GM18526 (cell line): ENCODE results near the gene FAM89B.

Experiments
- POLR2A ChIP-seq: IDR thresholded peaks from 3 replicates; pipeline ENCODE4 v1.6.1; 2011; ENCODE audit not compliant: insufficient read length; ENCODE audit errors: extremely low read depth

FAM89B gene

DNA sequence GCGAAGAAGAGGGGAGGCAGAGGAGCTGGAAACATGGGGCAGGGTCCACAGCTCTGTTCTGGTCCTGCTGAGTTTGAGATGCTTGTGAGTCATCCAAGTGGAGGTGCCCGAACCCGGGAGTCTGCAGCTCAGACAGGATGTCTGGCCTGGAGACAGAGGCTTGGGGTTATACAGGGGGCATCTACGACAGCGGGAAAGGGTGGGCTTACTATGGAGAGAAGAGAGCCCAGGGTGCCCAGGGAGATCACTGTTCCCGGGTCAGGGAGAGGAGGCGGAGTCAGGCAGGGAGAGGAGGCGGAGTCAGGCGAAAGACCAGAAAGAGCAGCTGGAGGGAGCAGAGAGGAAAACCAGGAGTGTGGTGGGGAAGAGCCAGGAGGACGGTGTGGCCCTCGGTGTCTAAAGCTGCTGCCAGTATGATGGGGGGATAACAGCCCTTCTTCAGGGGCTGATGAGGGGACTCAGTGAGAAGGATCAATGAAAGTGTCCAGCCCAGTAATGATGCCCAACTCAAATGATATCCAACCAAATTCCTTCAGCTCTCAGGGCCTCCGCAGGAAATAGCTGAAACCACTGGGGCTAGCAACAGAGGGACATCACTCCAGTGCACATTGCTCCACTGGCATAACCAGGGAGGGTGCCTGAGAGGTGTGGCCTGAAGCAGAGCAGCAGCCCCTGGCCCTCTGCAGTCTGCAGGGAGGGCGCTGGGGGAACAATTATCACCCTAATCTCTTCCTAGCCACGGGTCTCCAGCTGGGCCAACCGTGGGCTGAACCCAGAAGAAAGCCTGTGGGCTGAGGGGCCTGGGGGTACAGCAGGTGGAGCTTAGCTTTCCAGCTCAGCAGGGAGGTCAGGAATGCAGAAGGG, 11.6 kb upstream of the FAM89B start:
- TF ChIP-seq POLR2A, result no peak

DNA sequence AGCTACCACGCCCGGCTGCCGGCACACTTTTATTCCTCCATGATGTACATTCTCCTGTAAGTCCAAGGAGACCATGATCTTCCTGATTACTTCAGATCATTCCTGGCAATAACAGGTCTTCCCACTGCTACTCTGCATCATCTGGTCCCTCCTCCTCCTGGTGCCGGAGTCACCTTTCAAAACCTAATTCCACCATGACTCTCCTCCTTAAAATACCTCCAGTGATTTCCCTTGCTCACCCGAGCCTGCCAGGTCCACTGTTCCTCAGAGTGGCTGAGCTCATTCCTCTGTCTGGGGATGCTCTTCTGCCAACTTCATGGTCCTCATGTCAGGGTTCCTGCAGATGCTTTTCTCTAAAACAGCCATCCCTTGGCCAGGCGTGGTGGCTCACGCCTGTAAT, 10.3 kb upstream of the FAM89B start:
- TF ChIP-seq POLR2A, result no peak

DNA sequence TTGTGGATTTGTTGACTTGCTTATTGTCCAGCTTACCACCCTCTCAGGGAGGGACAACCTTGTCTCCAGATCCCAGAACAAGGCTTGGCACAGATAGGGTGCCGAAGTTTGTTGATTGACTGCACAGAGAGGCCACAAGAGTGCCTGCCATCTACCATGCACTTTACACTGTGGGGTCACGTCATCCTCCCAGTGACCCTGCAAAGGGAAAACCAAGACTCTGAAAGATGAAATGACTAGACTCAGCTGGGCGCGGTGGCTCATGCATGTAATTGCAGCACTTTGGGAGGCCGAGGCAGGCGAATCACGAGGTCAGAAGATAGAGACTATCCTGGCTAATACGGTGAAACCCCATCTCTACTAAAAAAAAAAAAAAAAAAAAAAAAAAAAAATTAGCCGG, 9.6 kb upstream of the FAM89B start:
- no peak for TF ChIP-seq POLR2A

DNA sequence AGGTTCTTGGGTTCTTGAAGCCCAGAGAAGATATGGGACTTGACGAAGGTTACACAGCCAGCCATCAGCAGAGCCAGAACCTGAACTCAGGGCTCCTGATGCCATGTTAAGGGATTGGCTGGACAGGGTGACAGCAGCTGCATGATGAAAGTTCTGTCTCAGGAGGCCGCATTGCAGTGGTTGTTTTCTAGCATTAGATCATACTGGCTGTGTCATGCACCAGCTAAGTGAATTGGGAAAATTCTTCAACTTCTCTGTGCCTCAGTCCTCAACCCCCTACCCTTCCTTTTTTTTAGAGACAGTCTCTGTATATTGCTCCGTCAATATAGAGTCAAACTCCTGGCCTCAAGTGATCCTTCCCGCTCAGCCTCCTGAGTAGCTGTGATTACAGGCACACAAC, 8.7 kb upstream of the FAM89B start:
- TF ChIP-seq POLR2A, result no peak

DNA sequence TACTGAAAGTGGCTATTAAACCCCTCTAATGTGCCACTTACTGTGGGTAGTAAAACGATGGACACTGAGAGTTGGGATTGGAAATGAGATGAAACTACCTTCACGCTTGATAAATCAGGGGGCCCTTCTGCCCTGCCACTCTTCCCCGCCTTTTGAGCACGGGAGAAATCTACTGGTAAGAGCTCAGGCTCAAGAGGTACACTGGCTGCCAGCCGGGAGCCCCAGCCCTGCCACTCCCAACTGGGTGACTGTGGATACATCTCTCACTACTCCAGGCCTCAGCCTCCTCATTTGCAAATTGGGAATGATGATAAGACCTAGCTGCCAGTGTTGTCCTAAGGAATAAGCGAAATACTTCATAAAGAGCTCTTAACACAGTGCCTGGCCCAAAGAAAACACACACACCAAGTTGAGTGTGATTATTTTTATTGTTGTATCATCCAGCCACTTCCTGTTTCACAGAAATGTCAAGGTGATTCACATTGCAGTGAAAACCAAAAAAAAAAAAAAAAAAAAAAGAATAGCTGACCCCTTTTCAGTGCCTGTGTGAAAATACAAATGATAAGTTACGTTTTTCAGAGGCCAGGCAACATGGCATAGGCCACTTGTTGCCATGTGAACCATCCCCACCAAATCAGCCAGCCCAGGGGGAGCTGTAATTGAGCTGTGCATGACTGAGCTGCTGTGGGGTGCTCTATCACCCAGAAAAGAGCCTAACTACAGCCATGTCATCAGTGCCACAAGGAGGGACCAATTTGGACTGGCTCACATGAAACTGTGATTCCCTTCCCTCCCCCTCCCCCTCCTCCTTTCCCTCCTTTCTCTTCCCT, 6.5 kb upstream of the FAM89B start:
- no peak for TF ChIP-seq POLR2A

DNA sequence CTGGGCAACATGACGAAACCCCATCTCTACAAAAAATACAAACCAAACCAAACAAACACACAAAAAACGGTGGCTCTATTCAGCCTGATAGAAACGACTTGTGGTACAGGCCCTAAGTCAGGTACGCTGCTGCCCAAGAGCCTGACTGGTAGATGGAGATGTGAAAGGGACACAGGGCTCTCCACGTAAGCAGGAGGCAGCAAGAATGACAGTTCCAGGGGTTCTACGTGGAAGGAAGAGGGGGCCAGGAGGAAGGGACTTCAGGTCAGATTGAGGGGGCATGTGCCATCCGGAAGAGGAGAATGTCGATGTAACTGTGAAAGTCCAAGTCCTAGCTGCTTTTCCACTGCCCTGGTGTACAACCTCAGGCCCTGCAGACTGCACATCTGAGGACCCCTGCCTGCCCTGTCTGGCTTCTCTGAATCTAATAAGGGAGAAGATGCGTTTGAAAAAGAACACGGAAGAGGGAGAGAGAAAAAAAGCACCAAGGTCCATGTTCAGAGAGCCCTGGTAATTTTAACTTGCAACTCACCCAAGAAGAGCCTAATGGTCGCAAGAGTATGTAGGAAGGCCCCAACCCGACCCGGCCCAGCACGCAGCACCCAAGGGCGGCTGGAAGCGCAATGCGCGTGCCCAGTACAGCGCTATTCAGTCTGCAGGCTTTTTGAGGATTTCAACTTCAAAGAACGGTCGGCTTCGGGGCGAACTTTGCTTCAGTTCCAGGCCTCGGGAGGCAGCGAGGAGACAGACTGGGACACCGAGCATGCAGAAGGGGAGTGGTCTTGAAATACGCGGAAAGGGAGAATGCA, 3.0 kb upstream of the FAM89B start:
- no peak for TF ChIP-seq POLR2A

DNA sequence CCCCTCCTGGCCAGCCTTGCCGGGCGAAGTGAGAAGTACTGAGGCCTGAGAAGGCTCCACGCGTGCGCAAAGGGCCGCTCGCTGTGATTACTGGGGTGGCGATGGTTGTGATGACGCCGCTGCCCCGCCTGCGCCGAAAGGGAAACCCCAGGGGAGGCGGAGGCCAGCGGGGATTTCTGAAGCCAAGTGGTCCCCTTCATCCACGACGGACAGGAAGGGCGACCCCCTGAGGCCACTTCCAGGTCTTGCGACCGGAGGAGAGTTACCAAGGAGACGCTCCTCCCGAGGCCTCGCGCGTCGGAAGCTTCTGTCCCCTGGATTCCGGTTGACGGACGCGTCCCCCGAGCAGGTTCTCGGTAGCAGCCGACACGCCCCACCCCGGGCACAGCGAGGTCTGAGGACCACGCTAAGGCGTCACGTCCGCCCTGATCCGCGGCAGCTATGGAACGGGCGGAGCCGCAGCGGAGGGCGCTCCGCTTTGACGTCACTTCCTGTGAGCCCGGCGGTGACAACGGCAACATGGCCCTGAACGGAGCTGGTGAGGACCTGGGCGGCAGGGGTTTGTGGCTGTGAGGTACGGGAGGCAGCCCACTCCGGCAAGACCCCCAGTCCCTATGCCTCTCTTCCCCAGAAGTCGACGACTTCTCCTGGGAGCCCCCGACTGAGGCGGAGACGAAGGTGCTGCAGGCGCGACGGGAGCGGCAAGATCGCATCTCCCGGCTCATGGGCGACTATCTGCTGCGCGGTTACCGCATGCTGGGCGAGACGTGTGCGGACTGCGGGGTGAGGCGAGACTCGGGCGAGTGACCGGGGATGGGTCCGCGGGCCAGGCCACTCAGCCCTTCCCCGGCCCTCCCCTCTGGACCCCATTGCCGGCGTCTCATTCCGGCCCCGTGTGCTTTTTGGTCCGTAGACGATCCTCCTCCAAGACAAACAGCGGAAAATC, 2.1 kb upstream of the FAM89B start, which contains the start of gene ZNRD2:
Gene ZNRD2 (plus strand): TSS at position 505 of the 946 bp plus-strand sequence. CDS start 15 bp downstream, at position 520.
- peak; percentile 78 for TF ChIP-seq POLR2A

DNA sequence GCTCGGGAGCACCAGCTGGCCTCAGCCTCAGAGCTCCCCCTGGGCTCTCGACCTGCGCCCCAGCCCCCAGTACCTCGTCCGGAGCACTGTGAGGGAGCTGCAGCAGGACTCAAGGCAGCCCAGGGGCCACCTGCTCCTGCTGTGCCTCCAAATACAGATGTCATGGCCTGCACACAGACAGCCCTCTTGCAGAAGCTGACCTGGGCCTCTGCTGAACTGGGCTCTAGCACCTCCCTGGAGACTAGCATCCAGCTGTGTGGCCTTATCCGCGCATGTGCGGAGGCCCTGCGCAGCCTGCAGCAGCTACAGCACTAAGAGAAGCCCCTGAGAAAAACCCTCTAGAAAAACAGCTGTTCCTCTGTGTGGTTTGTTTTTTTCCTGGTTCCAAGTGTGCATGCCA, 918 bp upstream of the FAM89B start:
- TF ChIP-seq POLR2A, result no peak

DNA sequence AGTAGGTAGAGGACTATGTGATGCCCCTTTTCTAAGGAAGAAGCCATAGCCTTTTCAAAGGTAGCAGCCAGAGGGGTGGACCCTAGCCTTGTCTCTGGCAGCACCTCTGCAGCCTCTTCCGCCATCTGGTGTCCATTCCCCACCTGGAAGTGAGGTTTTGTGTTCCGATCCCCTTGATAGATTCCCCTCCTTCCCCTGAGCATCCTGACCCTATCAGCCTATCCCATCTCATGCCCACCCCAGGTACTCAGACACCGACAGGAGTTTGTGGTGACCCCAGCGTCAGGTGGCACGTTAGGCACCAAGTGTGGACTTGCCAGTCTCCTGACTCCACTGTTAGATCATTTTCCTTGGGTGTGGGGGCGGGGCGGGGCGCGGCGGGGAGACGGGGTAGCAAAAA, 398 bp upstream of the FAM89B start:
- no peak for TF ChIP-seq POLR2A

DNA sequence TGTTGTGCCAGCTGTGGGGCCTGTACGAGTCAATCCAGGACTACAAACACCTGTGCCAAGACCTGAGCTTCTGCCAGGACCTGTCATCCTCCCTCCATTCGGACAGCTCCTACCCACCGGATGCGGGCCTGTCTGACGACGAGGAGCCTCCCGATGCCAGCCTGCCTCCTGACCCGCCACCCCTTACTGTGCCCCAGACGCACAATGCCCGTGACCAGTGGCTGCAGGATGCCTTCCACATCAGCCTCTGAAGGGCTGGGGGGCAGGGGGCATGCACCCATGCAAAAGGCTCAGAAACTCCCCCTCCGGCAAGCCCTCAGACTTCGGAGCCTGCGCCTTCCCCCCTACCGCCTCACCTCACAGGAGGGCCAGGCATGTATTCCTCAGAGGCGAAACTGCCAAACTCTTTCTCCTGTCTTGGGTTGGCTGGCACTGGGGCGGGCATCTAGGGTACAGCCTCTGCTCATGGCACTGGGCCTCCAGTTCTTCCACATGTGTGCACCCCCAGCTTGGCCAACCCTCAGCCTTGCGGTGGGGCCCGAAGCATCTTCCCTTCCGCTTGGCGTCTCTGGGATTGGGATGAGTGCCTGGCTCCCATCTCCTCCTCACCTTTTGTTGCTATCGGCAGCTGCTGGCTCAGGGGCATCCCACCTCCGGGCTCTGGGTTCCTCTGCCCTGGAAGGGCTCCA, 1.2 kb downstream of the FAM89B start:
- no peak for TF ChIP-seq POLR2A

DNA sequence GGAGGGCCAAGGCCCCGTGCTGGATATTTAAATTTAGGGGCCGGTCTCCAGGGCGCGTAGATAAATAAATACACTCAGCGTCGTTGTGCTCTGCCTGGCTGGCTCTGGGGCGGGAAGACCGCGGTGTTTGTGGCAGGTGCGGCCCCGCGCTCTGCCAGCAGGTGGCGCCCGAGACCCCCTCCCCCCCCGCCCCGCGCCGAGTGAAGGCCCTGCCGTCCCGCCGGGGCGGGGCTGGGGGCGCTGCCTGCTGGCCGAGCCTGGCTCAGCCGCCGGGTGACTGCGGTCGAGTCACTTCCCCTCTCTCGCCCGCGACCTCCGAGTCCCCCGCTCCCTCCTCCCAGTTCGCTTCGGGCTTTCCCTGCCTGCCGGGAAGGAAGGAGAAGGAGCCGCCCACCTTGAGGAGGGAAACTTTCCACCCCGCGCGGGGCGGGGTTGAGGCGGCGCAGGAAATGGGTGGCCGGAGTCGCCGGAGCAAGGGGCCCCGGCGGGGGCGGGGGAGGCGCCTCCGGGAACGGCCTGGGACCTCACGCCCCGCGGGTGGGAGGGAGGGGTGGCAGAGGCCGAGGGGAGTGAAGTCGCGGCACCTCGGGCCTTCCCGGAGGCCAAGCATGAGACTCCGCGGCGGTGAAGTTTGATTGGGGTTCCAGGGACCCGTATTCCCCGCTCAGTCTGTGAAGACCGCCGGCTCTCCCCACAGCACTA, 1.9 kb downstream of the FAM89B start:
- no peak for TF ChIP-seq POLR2A

DNA sequence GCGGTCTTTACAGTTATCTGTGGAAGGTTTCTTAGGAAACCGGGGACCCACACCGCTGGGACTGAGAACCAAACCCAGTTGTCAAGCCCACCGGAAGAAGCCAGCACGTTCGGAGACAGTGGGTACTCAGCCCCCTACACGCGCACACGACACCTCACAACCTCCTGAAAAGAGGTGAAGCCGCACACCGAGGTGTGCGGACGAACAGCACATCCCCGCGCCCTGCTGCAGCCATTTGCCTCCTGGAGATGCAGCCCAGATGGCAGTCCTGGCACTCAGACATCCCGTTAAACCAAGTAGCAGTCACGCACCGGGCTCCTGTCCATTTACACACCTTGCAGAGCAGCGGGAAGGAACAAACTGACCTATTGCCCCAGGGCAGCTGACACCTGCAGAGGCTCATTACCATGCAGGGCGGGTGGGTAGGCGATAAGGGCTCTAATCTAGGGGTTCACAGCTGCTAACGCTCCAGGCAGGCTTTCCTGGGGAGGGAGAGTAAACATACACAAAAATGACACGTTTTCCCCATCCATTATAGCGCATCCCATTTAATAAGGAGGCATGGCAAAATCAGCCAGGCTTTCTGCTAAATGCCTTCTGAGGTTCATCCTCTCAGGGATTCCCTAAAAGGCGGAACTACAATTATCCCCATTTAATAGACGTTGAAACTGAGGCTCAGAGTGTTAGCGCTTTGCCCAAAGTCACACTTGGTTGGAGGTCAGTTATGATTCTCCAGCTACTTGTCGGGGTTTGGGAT, 2.7 kb downstream of the FAM89B start:
- TF ChIP-seq POLR2A, result no peak
